H9 (cell line): ENCODE measurements around the gene SS18L1. TPM values are rescaled to one million over a fixed set of nuclear protein-coding genes. Genes with fewer than 3 reads are reported as not detected.

Experiments
- DNase-seq: peaks from one replicate; pipeline ENCODE4 v3.0.0-alpha.2; 2017
- H2AFZ ChIP-seq: one replicate; pipeline ENCODE4 v1.6.1; 2013; ENCODE audit warnings: mild to moderate bottlenecking, low read length, control low read depth, moderate library complexity
- H2AK5ac ChIP-seq: 2 replicates; pipeline ENCODE4 v1.6.1; 2013; ENCODE audit warnings: low read length, control low read depth, mixed read lengths; ENCODE audit not compliant: insufficient read length
- H2BK120ac ChIP-seq: one replicate; pipeline ENCODE4 v1.6.1; 2013; ENCODE audit warnings: low read depth, mild to moderate bottlenecking, low read length, control low read depth, inconsistent platforms; ENCODE audit not compliant: poor library complexity, severe bottlenecking
- H2BK12ac ChIP-seq: 2 replicates; pipeline ENCODE4 v1.6.1; 2013; ENCODE audit warnings: low read length, control low read depth, mixed read lengths, low read depth; ENCODE audit not compliant: insufficient read length
- H2BK15ac ChIP-seq: 2 replicates; pipeline ENCODE4 v1.6.1; 2013; ENCODE audit warnings: low read depth, low read length, control low read depth
- H2BK20ac ChIP-seq: one replicate; pipeline ENCODE4 v1.6.1; 2013; ENCODE audit warnings: low read depth, mild to moderate bottlenecking, low read length, control low read depth, inconsistent platforms; ENCODE audit not compliant: poor library complexity, severe bottlenecking
- H2BK5ac ChIP-seq: 2 replicates; pipeline ENCODE4 v1.6.1; 2013; ENCODE audit warnings: low read length, control low read depth, mixed read lengths; ENCODE audit not compliant: insufficient read length
- H3K14ac ChIP-seq: 2 replicates; pipeline ENCODE4 v1.6.1; 2013; ENCODE audit warnings: low read length, control low read depth; ENCODE audit not compliant: insufficient read depth
- H3K18ac ChIP-seq: 2 replicates; pipeline ENCODE4 v1.6.1; 2013; ENCODE audit warnings: low read depth, mild to moderate bottlenecking, mixed read lengths, low read length, control low read depth; ENCODE audit not compliant: insufficient read length
- H3K23ac ChIP-seq: 2 replicates; pipeline ENCODE4 v1.6.1; 2013; ENCODE audit warnings: low read length, control low read depth, mixed read lengths, low read depth; ENCODE audit not compliant: insufficient read length
- H3K23me2 ChIP-seq: 2 replicates; pipeline ENCODE4 v1.6.1; 2013; ENCODE audit warnings: low read depth, mild to moderate bottlenecking, mixed read lengths, low read length, control low read depth; ENCODE audit not compliant: insufficient read length, poor library complexity, severe bottlenecking
- H3K27ac ChIP-seq: 2 replicates; pipeline ENCODE4 v1.5.1; 2013; ENCODE audit warnings: low read length, control low read depth, mixed read lengths, low read depth; ENCODE audit not compliant: insufficient read length
- H3K27me3 ChIP-seq: 2 replicates; pipeline ENCODE4 v1.6.1; 2013; ENCODE audit warnings: low read length, control low read depth, inconsistent platforms; ENCODE audit not compliant: insufficient read depth
- H3K4ac ChIP-seq: 2 replicates; pipeline ENCODE4 v1.6.1; 2013; ENCODE audit warnings: low read depth, mild to moderate bottlenecking, control low read depth, inconsistent platforms, low read length, moderate library complexity
- H3K4me1 ChIP-seq: 2 replicates; pipeline ENCODE4 v1.6.1; 2013; ENCODE audit warnings: low read length, control low read depth, inconsistent platforms; ENCODE audit not compliant: insufficient read depth
- H3K4me2 ChIP-seq: 2 replicates; pipeline ENCODE4 v1.6.1; 2013; ENCODE audit warnings: low read length, control low read depth, mixed read lengths; ENCODE audit not compliant: insufficient read length, insufficient read depth
- H3K56ac ChIP-seq: 2 replicates; pipeline ENCODE4 v1.6.1; 2013; ENCODE audit warnings: low read depth, mild to moderate bottlenecking, mixed read lengths, low read length, control low read depth; ENCODE audit not compliant: insufficient read length
- H3K79me1 ChIP-seq: 2 replicates; pipeline ENCODE4 v1.6.1; 2013; ENCODE audit warnings: low read depth, mild to moderate bottlenecking, moderate library complexity, low read length, control low read depth, inconsistent platforms; ENCODE audit not compliant: insufficient read depth, poor library complexity, severe bottlenecking
- H3K79me2 ChIP-seq: 2 replicates; pipeline ENCODE4 v1.6.1; 2013; ENCODE audit warnings: low read length, control low read depth, inconsistent platforms; ENCODE audit not compliant: insufficient read depth
- H3K9ac ChIP-seq: 2 replicates; pipeline ENCODE4 v1.6.1; 2013; ENCODE audit warnings: low read length, control low read depth, mixed read lengths; ENCODE audit not compliant: insufficient read length; ENCODE audit errors: extremely low read depth
- H3K9me3 ChIP-seq: one replicate; pipeline ENCODE4 v1.6.1; 2013; ENCODE audit warnings: low read depth, low read length, inconsistent platforms; ENCODE audit not compliant: control insufficient read depth
- H3T11ph ChIP-seq: one replicate; pipeline ENCODE4 v1.6.1; 2013; ENCODE audit warnings: mild to moderate bottlenecking, low read length, control low read depth, inconsistent platforms
- H4K20me1 ChIP-seq: one replicate; pipeline ENCODE4 v1.6.1; 2013; ENCODE audit not compliant: control insufficient read depth, insufficient read length, insufficient read depth
- H4K5ac ChIP-seq: 2 replicates; pipeline ENCODE4 v1.6.1; 2013; ENCODE audit warnings: low read depth, mild to moderate bottlenecking, mixed read lengths, low read length, control low read depth; ENCODE audit not compliant: insufficient read length
- H4K8ac ChIP-seq: replicated peaks from 2 replicates; pipeline ENCODE4 v1.6.1; 2013; ENCODE audit warnings: low read length, control low read depth, mixed read lengths, low read depth; ENCODE audit not compliant: insufficient read length
- H4K91ac ChIP-seq: 2 replicates; pipeline ENCODE4 v1.6.1; 2013; ENCODE audit warnings: low read depth, mild to moderate bottlenecking, moderate library complexity, mixed read lengths, low read length, control low read depth; ENCODE audit not compliant: insufficient read length
- H3K27ac Mint-ChIP-seq, 3 experiments: 2 replicates in 2 of 3; 3 replicates in 1 of 3; pipeline ENCODE4 v1.8.0; 2020 to 2021; ENCODE audit warnings: mixed read lengths in 3 of 3, mild to moderate bottlenecking in 1 of 3, moderate library complexity in 1 of 3
- H3K27me3 Mint-ChIP-seq: 2 replicates; pipeline ENCODE4 v1.8.0; 2021; ENCODE audit warnings: low read depth, mild to moderate bottlenecking, moderate library complexity, mixed read lengths
- H3K36me3 Mint-ChIP-seq, 3 experiments: 2 replicates in 2 of 3; 3 replicates in 1 of 3; pipeline ENCODE4 v1.8.0; 2020 to 2021; ENCODE audit warnings: low read depth in 3 of 3, mixed read lengths in 3 of 3; ENCODE audit not compliant: insufficient read depth in 1 of 3
- H3K4me1 Mint-ChIP-seq, 2 experiments: 2 replicates each; pipeline ENCODE4 v1.8.0; 2020; ENCODE audit warnings: mixed read lengths in 2 of 2
- H3K4me3 Mint-ChIP-seq, 2 experiments: 2 replicates in 1 of 2; 3 replicates in 1 of 2; pipeline ENCODE4 v1.8.0; 2020 to 2021; ENCODE audit warnings: mild to moderate bottlenecking in 2 of 2, mixed read lengths in 2 of 2, moderate library complexity in 1 of 2
- H3K9me3 Mint-ChIP-seq, 2 experiments: 2 replicates in 1 of 2; 3 replicates in 1 of 2; pipeline ENCODE4 v1.8.0; 2020; ENCODE audit warnings: mild to moderate bottlenecking in 2 of 2, mixed read lengths in 2 of 2, moderate library complexity in 1 of 2
- WGBS: extraction: QIAGEN DNeasy Blood & Tissue Kit; methylation state at CpG from one replicate; pipeline ENCODE4 v1.1.7; 2013; ENCODE audit warnings: missing lambda C conversion rate, low lambda C conversion rate, mixed read lengths; ENCODE audit not compliant: insufficient read length; ENCODE audit errors: extremely low coverage; 5-methylcytosine and 5-hydroxymethylcytosine counted together
- total RNA-seq: library from RNA; stranded (reverse); gene quantifications from 2 replicates; pipeline ENCODE4 v1.2.1, GENCODE V29; 2021
- TF ChIP-seq, protein P1 (sequence below): fragments of 200-600 bp; sonication (generic); conservative IDR thresholded peaks from 3 replicates; pipeline ENCODE4 v1.8.0; 2021; ENCODE audit warnings: antibody characterized with exemption, mild to moderate bottlenecking

Gene SS18L1
- total RNA-seq, 1 experiment from 2014 or later = 22.2 TPM

DNA sequence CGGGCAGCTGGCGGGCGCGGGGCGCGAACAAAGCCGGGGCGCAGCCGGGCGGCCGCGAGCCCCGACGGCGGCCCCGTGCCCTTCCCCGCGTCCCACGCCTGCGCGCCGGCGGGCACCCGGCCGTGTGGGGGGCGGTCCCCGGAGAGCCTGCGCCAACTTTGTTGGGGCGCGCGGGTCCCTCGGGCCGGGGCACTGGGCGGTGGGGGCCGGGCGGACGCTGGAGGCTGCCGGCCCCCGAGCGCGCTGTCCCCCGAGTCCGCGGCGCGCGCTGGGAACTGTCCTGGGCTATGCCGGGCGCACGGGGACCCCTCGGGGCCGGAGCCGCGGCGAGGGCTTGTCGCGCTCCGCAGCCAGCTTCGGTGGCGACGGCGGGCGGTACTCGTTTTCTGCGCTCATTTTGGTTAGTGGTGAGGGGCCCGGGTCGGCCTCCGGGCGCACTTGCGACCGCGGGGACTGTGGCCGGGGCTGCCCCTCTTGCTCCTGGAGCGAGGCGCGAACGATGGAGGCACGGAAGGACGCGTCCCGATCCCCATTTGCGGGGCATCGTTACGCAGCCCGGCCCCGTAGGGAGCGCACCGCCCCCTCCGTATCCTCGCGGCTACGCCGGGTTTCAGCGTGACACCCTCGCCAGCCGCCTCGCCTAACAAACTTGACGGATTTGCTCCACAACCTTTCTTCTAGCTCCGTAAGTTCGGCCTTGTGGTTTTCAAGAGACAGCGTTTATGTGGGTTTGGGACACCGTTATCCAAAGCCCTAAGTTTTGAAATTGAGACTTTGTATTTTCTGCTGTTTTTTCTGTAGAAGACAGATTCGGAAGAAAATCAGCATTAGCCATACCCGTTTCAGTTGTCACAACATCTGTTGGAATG lies 622 bp downstream of the SS18L1 start:
- Histone ChIP-seq H2BK12ac (no peak overlapping the region), H3K9me3 (no peaks in the 10 kb centered on the region), H3K4me1 (peaks cover 3% of the 10 kb centered on the region; the same call in 1 of the 2 replicates), H3K9ac (peak overlapping the region; percentile 37), H4K8ac (no peak overlapping the region), H4K91ac (no peak overlapping the region), H2BK20ac (no peak overlapping the region), H3K14ac (peak overlapping the region; percentile 70), H3K23me2 (peaks cover 7% of the 10 kb centered on the region), H3K23ac (no peak overlapping the region), H3K79me1 (peaks cover 11% of the 10 kb centered on the region), H3K4me2 (peak overlapping the region; percentile 45), H4K20me1 (no peaks in the 10 kb centered on the region), H3K27me3 (no peaks in the 10 kb centered on the region), H3K56ac (no peak overlapping the region), H3K18ac (no peak overlapping the region), H2BK5ac (no peak overlapping the region), H2BK120ac (no peak overlapping the region), H4K5ac (no peak overlapping the region), H2BK15ac (no peak overlapping the region), H3K27ac (no peak overlapping the region), H3T11ph (no peak overlapping the region), H2AFZ (no peak overlapping the region), H2AK5ac (no peak overlapping the region), H3K4ac (no peak overlapping the region), H3K79me2 (peaks cover 55% of the 10 kb centered on the region)
- H3K36me3 Mint-ChIP-seq = peaks cover 27 to 37% (median 29%) of the 10 kb centered on the region in 3 experiments
- no peaks in the 10 kb centered on the region for H3K27me3 Mint-ChIP-seq
- TF ChIP-seq, protein P1, sequence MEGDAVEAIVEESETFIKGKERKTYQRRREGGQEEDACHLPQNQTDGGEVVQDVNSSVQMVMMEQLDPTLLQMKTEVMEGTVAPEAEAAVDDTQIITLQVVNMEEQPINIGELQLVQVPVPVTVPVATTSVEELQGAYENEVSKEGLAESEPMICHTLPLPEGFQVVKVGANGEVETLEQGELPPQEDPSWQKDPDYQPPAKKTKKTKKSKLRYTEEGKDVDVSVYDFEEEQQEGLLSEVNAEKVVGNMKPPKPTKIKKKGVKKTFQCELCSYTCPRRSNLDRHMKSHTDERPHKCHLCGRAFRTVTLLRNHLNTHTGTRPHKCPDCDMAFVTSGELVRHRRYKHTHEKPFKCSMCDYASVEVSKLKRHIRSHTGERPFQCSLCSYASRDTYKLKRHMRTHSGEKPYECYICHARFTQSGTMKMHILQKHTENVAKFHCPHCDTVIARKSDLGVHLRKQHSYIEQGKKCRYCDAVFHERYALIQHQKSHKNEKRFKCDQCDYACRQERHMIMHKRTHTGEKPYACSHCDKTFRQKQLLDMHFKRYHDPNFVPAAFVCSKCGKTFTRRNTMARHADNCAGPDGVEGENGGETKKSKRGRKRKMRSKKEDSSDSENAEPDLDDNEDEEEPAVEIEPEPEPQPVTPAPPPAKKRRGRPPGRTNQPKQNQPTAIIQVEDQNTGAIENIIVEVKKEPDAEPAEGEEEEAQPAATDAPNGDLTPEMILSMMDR = no peak
- H3K4me1 Mint-ChIP-seq = peaks cover 36 to 37% of the 10 kb centered on the region in 2 experiments
- no CpG with 5 or more reads among the region's 104 CpGs for WGBS
- H3K4me3 Mint-ChIP-seq = peak overlapping the region; percentile 76 to 85
- no peaks in the 10 kb centered on the region; a peak in 1 of 5 replicates for H3K9me3 Mint-ChIP-seq
- no peak overlapping the region for H3K27ac Mint-ChIP-seq
- peak; percentile 46 for DNase-seq
